Measurements from ENCODE around the gene SLC25A23.

The SLC25A23 gene

GRCh38 chr19:6423499-6424194, 35.9 kb downstream of the SLC25A23 start:
- TF ChIP-seq FOXP2 (optimal IDR thresholded peaks at IDR 0.05; ENCODE audit: borderline replicate concordance, extremely low read depth, extremely low read length, insufficient read depth): no peak
- TF ChIP-seq POLR2AphosphoS5 (IDR thresholded peaks at IDR 0.05; ENCODE audit: low read depth, low read length): 0 out of 2 replicates have a peak, but pooled peaks have one; percentile 27

- TF ChIP-seq SIN3A (IDR thresholded peaks at IDR 0.05; ENCODE audit: borderline replicate concordance, insufficient read depth, low read length): no peak
- no peak for TF ChIP-seq FOXP2 (optimal IDR thresholded peaks at IDR 0.05; ENCODE audit: borderline replicate concordance, extremely low read depth, extremely low read length, insufficient read depth)
- TF ChIP-seq TAF1 (IDR thresholded peaks at IDR 0.05; ENCODE audit: borderline replicate concordance, insufficient read depth, low read length): no peak
Observed at GRCh38 chr19:6421075-6422014, 38.2 kb downstream of the SLC25A23 start.

GRCh38 chr19:6418562-6418932, 41.0 kb downstream of the SLC25A23 start:
- TF ChIP-seq REST (IDR thresholded peaks at IDR 0.05; ENCODE audit: insufficient read depth in 1 of 2, low read depth in 2 of 2, low read length in 2 of 2) (no peak), SIN3A (IDR thresholded peaks at IDR 0.05; ENCODE audit: borderline replicate concordance, insufficient read depth, low read length) (no peak), FOXP2 (optimal IDR thresholded peaks at IDR 0.05; ENCODE audit: borderline replicate concordance, extremely low read depth, extremely low read length, insufficient read depth) (no peak), TAF1 (IDR thresholded peaks at IDR 0.05; ENCODE audit: borderline replicate concordance, insufficient read depth, low read length) (no peak)

GRCh38 chr19:6417713-6418561, 41.7 kb downstream of the SLC25A23 start:
- TF ChIP-seq FOXP2 (optimal IDR thresholded peaks at IDR 0.05; ENCODE audit: borderline replicate concordance, extremely low read depth, extremely low read length, insufficient read depth) (no peak), POLR2AphosphoS5 (IDR thresholded peaks at IDR 0.05; ENCODE audit: low read depth, low read length) (no peak), TAF1 (IDR thresholded peaks at IDR 0.05; ENCODE audit: borderline replicate concordance, insufficient read depth, low read length) (no peak), REST (IDR thresholded peaks at IDR 0.05; ENCODE audit: insufficient read depth in 1 of 2, low read depth in 2 of 2, low read length in 2 of 2) (no peak), SIN3A (IDR thresholded peaks at IDR 0.05; ENCODE audit: borderline replicate concordance, insufficient read depth, low read length) (no peak)

GRCh38 chr19:6416658-6417405, 42.8 kb downstream of the SLC25A23 start:
- TF ChIP-seq TAF1 (IDR thresholded peaks at IDR 0.05; ENCODE audit: borderline replicate concordance, insufficient read depth, low read length) (no peak), REST (IDR thresholded peaks at IDR 0.05; ENCODE audit: insufficient read depth in 1 of 2, low read depth in 2 of 2, low read length in 2 of 2) (no peak), SIN3A (IDR thresholded peaks at IDR 0.05; ENCODE audit: borderline replicate concordance, insufficient read depth, low read length) (no peak), POLR2AphosphoS5 (IDR thresholded peaks at IDR 0.05; ENCODE audit: low read depth, low read length) (no peak), FOXP2 (optimal IDR thresholded peaks at IDR 0.05; ENCODE audit: borderline replicate concordance, extremely low read depth, extremely low read length, insufficient read depth) (no peak)

Measured in PFSK-1 (cell line).